Lower lobe of right lung (tissue), 2 donors: Measurements from ENCODE around the gene BCL2. TPM values are rescaled to one million over a fixed set of nuclear protein-coding genes. Genes with fewer than 3 reads are reported as not detected.

Source experiments
- ATAC-seq, 2 donors: fragments of 200-7000 bp; cut with Tn5 transposase; one replicate each; pipeline ENCODE4 v1.9.1; 2020 to 2022; ENCODE audit warnings: mild to moderate bottlenecking in 2 of 2, moderate library complexity in 2 of 2
- DNase-seq: peaks from one replicate; pipeline ENCODE4 v3.0.0-alpha.2; 2020
- H3K27ac ChIP-seq: fragments of 200-600 bp; one replicate; pipeline ENCODE4 v1.8.0; 2022
- H3K27me3 ChIP-seq: fragments of 200-600 bp; one replicate; pipeline ENCODE4 v1.8.0; 2022; ENCODE audit warnings: low read depth
- H3K36me3 ChIP-seq: fragments of 200-600 bp; one replicate; pipeline ENCODE4 v1.8.0; 2022; ENCODE audit warnings: mild to moderate bottlenecking
- H3K4me1 ChIP-seq: fragments of 200-600 bp; one replicate; pipeline ENCODE4 v1.8.0; 2022
- H3K4me3 ChIP-seq: fragments of 200-600 bp; one replicate; pipeline ENCODE4 v1.8.0; 2022; ENCODE audit warnings: mild to moderate bottlenecking
- H3K9me3 ChIP-seq: fragments of 200-600 bp; one replicate; pipeline ENCODE4 v1.8.0; 2022
- CTCF ChIP-seq: fragments of 200-600 bp; IDR thresholded peaks from one replicate; pipeline ENCODE4 v1.8.0; 2022; ENCODE audit warnings: antibody characterized with exemption, mild to moderate bottlenecking
- intact Hi-C: fragments of 100-400 bp; cut with DNase I; formaldehyde crosslinking; loops from one replicate; pipeline ENCODE4 v1.11.0; 2022
- total RNA-seq: library from RNA; stranded (reverse); fragmentation: NEBNext Ultra II Directional; extraction: Animal tissue kit (Norgen Biotek cat#: 25700); gene quantifications from one replicate; pipeline ENCODE4 v1.2.1, GENCODE V29; 2021
- donor health status: DM: no; HTN: yes; CAD: no; lungs with severe emphysema.

Gene BCL2
- total RNA-seq, 1 donor from 2014 or later = 11.0 TPM

GRCh38 chr18:63135101-63135500 lies 184.5 kb downstream of the BCL2 start:
- DNase-seq (no peak), ATAC-seq (no peak)
- Histone ChIP-seq H3K4me3 (no peak overlapping the region), H3K27me3 (no peaks in the 10 kb centered on the region), H3K36me3 (no peaks in the 10 kb centered on the region), H3K9me3 (no peaks in the 10 kb centered on the region), H3K4me1 (peaks cover 26% of the 10 kb centered on the region), H3K27ac (no peak overlapping the region)
- TF ChIP-seq CTCF = no peak
- intact Hi-C loops = loop anchor here (10.0 kb wide), 1 partner anchor 190 kb away; no protein-coding TSS in a partner anchor

DNA sequence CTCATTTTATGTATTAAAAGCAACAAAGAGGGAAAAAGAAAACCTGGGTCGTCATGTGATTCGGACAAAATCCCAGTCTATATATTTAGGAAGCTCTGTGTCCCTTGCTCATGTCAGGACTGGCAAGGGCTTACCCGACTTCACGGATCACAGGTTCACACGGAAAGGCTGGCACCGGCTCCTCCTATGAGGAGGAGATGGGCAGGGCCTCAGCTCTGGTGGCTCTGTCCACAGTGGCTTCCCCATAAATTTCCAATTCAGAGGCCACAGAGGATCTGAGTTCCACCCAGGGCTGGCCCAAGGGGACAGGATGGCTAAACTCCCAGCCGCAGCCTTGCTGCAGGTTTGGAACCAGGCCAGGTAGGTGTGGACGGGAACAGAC lies 186.8 kb downstream of the BCL2 start:
- Histone ChIP-seq H3K27me3 (no peaks in the 10 kb centered on the region), H3K27ac (no peak overlapping the region), H3K4me1 (peaks cover 10% of the 10 kb centered on the region), H3K4me3 (no peak overlapping the region), H3K36me3 (no peaks in the 10 kb centered on the region), H3K9me3 (no peaks in the 10 kb centered on the region)
- DNase-seq (no peak), ATAC-seq (no peak)
- intact Hi-C loops = loop anchor here (10.0 kb wide), 1 partner anchor 192 kb away; no protein-coding TSS in a partner anchor
- no peak for TF ChIP-seq CTCF

DNA sequence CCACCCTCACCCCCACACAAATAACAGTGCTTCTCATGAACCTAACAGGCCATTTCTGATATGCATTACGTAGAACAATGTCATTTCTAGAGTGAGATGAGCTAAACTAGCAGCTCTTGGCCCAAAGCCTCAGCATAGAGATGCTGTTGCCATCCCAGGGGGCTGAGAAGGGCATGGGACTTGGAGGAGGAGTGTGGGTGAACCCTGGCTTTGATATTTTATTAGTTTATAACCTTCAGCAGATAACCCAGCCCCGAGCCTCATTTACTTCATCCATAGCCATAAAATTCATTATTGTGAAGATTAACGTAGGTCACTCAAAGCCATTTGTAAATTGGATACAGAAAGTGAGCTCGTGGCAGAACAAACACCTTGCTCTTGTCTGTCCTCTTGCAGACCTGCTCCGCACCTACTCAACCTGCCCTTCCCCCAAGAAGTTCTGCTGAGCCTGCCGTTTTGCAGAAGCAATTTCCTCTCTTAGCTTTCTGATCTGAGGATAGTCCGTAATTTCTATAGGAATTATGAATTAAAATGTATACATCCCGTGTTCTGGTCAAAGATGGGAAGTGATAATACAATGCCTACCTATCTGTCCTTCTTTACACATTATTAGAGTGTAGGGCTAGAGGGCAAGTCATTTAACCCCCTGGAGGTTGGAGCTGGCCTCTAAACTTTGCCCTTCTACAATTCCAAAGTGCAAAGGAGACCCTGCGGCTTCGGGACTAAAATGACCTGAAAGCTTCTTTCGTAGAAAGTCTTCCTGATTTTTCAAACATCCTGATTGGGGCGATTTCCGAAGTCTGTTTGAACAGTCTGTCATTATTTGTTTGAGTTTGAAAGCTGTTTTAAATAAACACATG lies 187.4 kb downstream of the BCL2 start:
- no peaks in the 10 kb centered on the region for H3K9me3 ChIP-seq
- DNase-seq (no peak), ATAC-seq (no peak)
- TF ChIP-seq CTCF = no peak
- no peaks in the 10 kb centered on the region for H3K27me3 ChIP-seq
- peaks cover 9% of the 10 kb centered on the region for H3K4me1 ChIP-seq
- no peak overlapping the region for H3K4me3 ChIP-seq
- H3K36me3 ChIP-seq = no peaks in the 10 kb centered on the region
- intact Hi-C loops = loop anchor here (10.0 kb wide), 1 partner anchor 193 kb away; no protein-coding TSS in a partner anchor
- no peak overlapping the region for H3K27ac ChIP-seq

DNA sequence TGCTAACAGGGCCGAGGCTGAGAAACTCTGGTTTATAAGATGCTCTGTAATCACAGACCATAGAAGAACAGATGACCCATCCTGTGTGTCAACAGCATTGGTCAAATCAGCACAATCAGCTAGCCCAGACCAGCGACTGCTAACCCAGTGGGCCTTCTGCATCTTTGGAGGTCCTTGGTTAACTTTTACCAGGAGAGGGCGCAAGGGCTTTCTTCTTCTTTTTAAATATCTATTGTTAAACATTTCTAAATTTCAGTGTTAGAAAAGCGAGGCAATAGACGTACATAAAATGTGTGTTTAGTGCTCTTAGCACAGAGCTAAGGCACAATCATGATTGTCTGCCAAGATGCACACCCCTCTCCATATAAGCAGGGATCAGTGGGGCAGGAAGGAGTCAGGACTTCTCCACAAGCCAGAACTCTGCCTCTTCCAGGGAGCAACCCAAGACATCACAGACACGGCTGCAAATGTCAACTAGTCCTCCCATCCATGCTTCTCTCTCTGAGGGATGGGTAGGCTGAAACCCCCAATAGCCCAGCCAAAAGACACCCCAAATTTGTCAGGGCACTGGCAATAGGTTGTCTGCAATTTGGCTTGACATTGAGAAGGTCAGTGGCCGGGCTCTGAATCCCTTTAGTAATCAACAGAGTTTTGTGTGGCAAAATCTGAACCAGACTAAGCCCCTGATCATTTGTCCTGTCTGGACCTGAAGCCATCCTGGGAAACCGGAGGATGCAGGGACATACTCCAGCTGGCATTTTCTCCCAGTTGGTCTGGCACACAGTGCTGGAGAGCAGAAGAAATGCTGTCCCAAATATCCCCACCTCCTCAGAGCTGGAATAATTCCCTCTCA lies 188.2 kb downstream of the BCL2 start:
- Histone ChIP-seq H3K4me3 (no peak overlapping the region), H3K9me3 (no peaks in the 10 kb centered on the region), H3K4me1 (peaks cover 9% of the 10 kb centered on the region), H3K27me3 (no peaks in the 10 kb centered on the region), H3K27ac (no peak overlapping the region), H3K36me3 (no peaks in the 10 kb centered on the region)
- intact Hi-C loops = loop anchor here (10.0 kb wide), 1 partner anchor 193 kb away; no protein-coding TSS in a partner anchor
- DNase-seq (no peak), ATAC-seq (peak; percentile 54 to 62)
- TF ChIP-seq CTCF = peak; percentile 71

DNA sequence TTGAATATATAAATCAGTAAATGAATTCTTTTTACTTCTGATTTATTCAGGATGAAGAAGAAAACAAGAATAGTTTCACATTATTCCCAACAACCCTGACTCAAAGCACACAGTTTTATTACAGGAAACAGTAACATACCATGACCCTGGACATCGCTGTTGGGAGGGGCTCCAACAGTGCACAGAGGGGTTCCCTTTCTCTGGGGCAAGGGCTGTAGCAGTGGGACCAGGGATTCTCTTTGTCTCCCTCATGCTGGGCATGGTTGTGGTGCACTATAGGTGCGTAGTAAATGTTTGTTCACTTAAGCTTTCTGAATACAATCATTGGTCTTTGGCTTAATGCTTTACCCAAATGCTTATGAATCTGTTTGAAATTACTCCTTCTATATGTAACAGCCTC lies 189.4 kb downstream of the BCL2 start:
- Histone ChIP-seq H3K27ac (no peak overlapping the region), H3K9me3 (no peaks in the 10 kb centered on the region), H3K4me3 (no peak overlapping the region), H3K27me3 (no peaks in the 10 kb centered on the region), H3K4me1 (peaks cover 9% of the 10 kb centered on the region), H3K36me3 (no peaks in the 10 kb centered on the region)
- ATAC-seq = no peak
- intact Hi-C loops = loop anchor here (10.0 kb wide), 1 partner anchor 195 kb away; no protein-coding TSS in a partner anchor
- no peak for DNase-seq
- TF ChIP-seq CTCF = no peak
